ENCODE results near the gene BANP. TPM values are rescaled to one million over a fixed set of nuclear protein-coding genes. Genes with fewer than 3 reads are reported as not detected.
"Not testable (repeated sequence)": the region's sequence is repeated elsewhere in the genome, so short reads cannot be mapped to it uniquely, and the experiment has no call there.

BANP gene
- total RNA-seq, 1 experiment from 2014 or later: 17.3 TPM

- DNase-seq (ENCODE audit: low read depth): no peak
Measured at GRCh38 chr16:88086571-88087516, 135.6 kb downstream of the BANP start.

- no peak for DNase-seq (ENCODE audit: low read depth)
Measured at GRCh38 chr16:88087517-88087877, 136.3 kb downstream of the BANP start.

- no peak for DNase-seq (ENCODE audit: low read depth)
Measured at GRCh38 chr16:88088161-88088581, 136.9 kb downstream of the BANP start.

GRCh38 chr16:88088611-88089010 lies 137.4 kb downstream of the BANP start:
- DNase-seq (ENCODE audit: low read depth): not testable (repeated sequence)

GRCh38 chr16:88089071-88089470 lies 137.8 kb downstream of the BANP start:
- not testable (repeated sequence) for DNase-seq (ENCODE audit: low read depth)

- DNase-seq (ENCODE audit: low read depth): not testable (repeated sequence)
Measured at GRCh38 chr16:88089632-88090376, 138.6 kb downstream of the BANP start.

- DNase-seq (ENCODE audit: low read depth): not testable (repeated sequence)
Measured at GRCh38 chr16:88090377-88091175, 139.3 kb downstream of the BANP start.

- DNase-seq (ENCODE audit: low read depth): not testable (repeated sequence)
Measured at GRCh38 chr16:88091221-88091971, 140.2 kb downstream of the BANP start.

GRCh38 chr16:88091972-88092302 lies 140.7 kb downstream of the BANP start:
- not testable (repeated sequence) for DNase-seq (ENCODE audit: low read depth)

- not testable (repeated sequence) for DNase-seq (ENCODE audit: low read depth)
Measured at GRCh38 chr16:88092791-88093555, 141.7 kb downstream of the BANP start.

GRCh38 chr16:88093556-88094252 lies 142.5 kb downstream of the BANP start:
- DNase-seq (ENCODE audit: low read depth): not testable (repeated sequence)

- DNase-seq (ENCODE audit: low read depth): not testable (repeated sequence)
Measured at GRCh38 chr16:88094253-88094575, 143.0 kb downstream of the BANP start.

- not testable (repeated sequence) for DNase-seq (ENCODE audit: low read depth)
Measured at GRCh38 chr16:88094900-88095299, 143.7 kb downstream of the BANP start.

- DNase-seq (ENCODE audit: low read depth): not testable (repeated sequence)
Measured at GRCh38 chr16:88096659-88097058, 145.4 kb downstream of the BANP start.

GRCh38 chr16:88098731-88099562 lies 147.7 kb downstream of the BANP start:
- DNase-seq (ENCODE audit: low read depth): peak; percentile 40

GRCh38 chr16:88099563-88099890 lies 148.3 kb downstream of the BANP start:
- no peak for DNase-seq (ENCODE audit: low read depth)

- not testable (repeated sequence) for DNase-seq (ENCODE audit: low read depth)
Measured at GRCh38 chr16:88099956-88100355, 148.7 kb downstream of the BANP start.

GRCh38 chr16:88100801-88101622 lies 149.8 kb downstream of the BANP start:
- DNase-seq (ENCODE audit: low read depth): not testable (repeated sequence)
